Mucosa of stomach (tissue), 1 donor: Measurements from ENCODE around the gene LMBR1.
"Not testable (repeated sequence)": the region's sequence is repeated elsewhere in the genome, so short reads cannot be mapped to it uniquely, and the experiment has no call there.

Experiments used
- H3K27me3 ChIP-seq: one replicate; pipeline ENCODE4 v1.7.0; 2013; ENCODE audit warnings: mild to moderate bottlenecking, low read length; ENCODE audit not compliant: control insufficient read depth, insufficient read depth
- H3K36me3 ChIP-seq: one replicate; pipeline ENCODE4 v1.7.0; 2013; ENCODE audit warnings: low read length; ENCODE audit not compliant: control insufficient read depth, insufficient read depth
- H3K4me1 ChIP-seq: one replicate; pipeline ENCODE4 v1.7.0; 2013; ENCODE audit warnings: mild to moderate bottlenecking, low read length; ENCODE audit not compliant: control insufficient read depth, insufficient read depth
- H3K4me3 ChIP-seq: one replicate; pipeline ENCODE4 v1.7.0; 2013; ENCODE audit warnings: low read length
- H3K9ac ChIP-seq: one replicate; pipeline ENCODE4 v1.7.0; 2013; ENCODE audit warnings: mild to moderate bottlenecking, low read length, moderate library complexity
- H3K9me3 ChIP-seq: one replicate; pipeline ENCODE4 v1.7.0; 2013; ENCODE audit warnings: mild to moderate bottlenecking, low read length, moderate library complexity; ENCODE audit not compliant: control insufficient read depth
- donor health status: Pancreatic carcinoma.

Gene LMBR1

DNA sequence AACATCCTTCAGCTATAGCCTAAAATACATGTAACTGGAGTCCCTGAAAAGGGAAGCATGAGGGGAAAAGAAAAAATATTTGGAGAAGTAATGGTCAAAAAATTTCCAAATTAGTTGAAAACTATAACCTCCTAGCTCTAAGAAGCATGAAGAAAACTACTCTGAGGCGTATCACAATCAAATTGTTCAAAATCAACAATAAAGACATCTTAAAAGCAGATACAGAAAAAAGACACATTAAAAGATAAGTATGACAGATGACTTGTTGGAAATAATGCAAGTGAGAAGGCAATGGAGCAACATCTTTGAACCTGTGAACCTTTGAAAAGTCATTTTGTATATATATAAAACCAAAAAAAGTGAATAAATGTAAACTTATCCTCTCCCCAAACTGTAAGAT, 159.3 kb downstream of the LMBR1 start:
- no peaks in the 10 kb centered on the region for H3K4me1 ChIP-seq
- no peaks in the 10 kb centered on the region for H3K36me3 ChIP-seq
- no peaks in the 10 kb centered on the region for H3K9me3 ChIP-seq
- H3K4me3 ChIP-seq = no peak overlapping the region
- H3K27me3 ChIP-seq = no peaks in the 10 kb centered on the region
- H3K9ac ChIP-seq = no peak overlapping the region

DNA sequence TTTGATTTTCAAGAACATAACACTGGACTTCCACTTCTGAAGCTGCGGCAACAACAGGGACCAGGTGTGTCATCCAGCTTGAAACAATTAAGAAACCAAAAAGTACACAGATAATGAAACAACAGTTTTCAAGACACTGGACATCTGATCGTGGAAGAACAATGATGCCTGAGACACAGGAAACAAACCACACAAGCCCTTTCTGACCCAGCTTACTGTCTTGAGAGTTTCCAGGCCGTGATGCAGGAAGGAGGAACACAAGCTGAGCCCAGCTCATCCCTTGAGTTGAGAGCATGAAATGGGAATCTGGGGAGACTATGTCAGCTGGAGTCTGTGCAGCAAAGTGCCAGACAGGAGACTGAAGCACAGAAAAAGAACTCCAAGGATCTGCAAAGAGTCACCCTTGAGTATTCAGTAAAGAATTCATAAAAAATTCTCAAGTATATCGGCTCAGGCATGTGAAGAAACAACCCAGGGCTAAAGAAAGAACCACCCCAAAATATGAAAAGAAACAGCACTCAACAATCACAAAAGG, 160.8 kb downstream of the LMBR1 start:
- Histone ChIP-seq H3K9ac (no peak overlapping the region), H3K4me1 (no peaks in the 10 kb centered on the region), H3K36me3 (no peaks in the 10 kb centered on the region), H3K4me3 (no peak overlapping the region), H3K9me3 (no peaks in the 10 kb centered on the region), H3K27me3 (no peaks in the 10 kb centered on the region)

DNA sequence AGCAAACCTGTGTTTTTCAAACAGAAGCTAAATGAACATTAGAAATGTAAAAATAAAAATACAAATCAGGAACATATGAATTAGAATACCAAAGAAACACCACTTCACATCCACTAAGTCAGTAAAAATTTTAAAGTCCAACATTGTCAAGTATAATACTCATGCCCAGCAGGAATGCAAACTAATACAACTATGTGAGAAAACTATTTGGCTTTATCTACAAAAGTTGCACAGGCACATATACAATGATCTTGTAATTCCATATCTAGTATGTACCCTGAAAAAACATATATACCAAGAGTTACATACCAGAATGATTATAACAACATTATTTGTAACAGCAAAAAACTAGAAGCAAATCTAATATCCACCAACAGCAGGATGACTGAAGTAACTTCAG, 161.3 kb downstream of the LMBR1 start:
- H3K36me3 ChIP-seq = no peaks in the 10 kb centered on the region

GRCh38 chr7:156725936-156726335, 167.0 kb downstream of the LMBR1 start:
- Histone ChIP-seq H3K36me3 (no peaks in the 10 kb centered on the region), H3K4me3 (no peak overlapping the region), H3K9me3 (no peaks in the 10 kb centered on the region), H3K4me1 (no peaks in the 10 kb centered on the region), H3K9ac (no peak overlapping the region), H3K27me3 (no peaks in the 10 kb centered on the region)

More for the DNA sequence above, 161.3 kb downstream of the LMBR1 start:
- Histone ChIP-seq H3K9ac (no peak overlapping the region), H3K4me1 (no peaks in the 10 kb centered on the region), H3K9me3 (no peaks in the 10 kb centered on the region), H3K4me3 (no peak overlapping the region), H3K27me3 (no peaks in the 10 kb centered on the region)

DNA sequence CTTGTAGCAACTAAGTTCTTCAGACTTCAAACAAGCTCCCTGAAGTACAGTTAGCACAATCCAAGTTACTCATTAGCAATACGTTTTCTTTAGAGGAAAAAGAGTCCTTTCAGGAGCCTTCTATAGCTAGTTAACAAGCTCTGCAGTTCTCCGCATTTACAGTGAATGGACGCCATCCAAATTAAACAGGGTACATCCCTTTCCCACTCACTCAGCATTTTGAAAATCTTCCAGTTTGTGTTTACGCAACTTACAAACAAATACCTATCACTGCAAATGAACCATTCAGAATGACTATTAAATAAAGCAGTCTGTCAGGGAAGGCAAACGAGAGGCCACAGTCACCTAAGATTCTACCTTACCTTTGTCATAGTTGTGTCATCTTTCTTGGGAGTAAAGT, 167.9 kb downstream of the LMBR1 start:
- no peaks in the 10 kb centered on the region for H3K36me3 ChIP-seq
- no peak overlapping the region for H3K4me3 ChIP-seq
- H3K9ac ChIP-seq = no peak overlapping the region
- H3K27me3 ChIP-seq = no peaks in the 10 kb centered on the region
- H3K4me1 ChIP-seq = no peaks in the 10 kb centered on the region
- no peaks in the 10 kb centered on the region for H3K9me3 ChIP-seq

DNA sequence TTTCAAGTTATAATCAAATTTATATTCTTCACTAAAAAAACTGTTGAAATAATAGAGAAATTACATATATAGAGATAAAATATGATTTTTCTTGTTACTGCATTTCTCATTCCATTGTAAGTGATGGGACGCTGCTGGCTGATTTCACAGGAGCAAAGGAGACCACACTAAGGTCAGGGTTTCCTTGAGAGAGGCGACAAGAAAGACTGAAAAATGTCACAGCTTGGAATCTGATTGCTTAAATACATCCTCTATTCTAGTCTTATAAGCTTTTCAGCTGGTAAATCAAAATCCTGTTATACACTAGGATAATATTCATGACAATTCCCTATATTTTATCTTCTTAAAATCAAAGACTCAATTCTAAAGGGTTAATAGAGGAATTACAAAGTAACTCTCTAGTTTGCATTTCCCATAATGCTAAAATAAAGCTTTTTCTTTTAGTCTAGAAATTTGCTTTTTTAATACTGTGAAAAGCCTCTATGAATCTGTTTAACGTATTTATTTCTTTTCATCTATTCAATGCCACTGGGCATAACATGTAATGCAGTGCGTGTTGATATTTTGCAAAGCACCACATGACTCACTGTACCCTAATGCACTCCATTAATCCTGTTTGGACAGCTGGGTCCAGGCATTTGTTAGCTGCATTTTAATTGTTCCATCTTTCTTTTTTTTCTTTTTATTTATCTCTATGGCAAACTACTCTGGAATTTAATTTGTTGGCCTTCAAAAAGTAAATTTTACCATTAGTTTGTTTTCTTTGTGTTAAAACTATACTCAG, 170.7 kb downstream of the LMBR1 start:
- H3K4me1 ChIP-seq = no peaks in the 10 kb centered on the region
- H3K9ac ChIP-seq = no peak overlapping the region
- H3K36me3 ChIP-seq = no peaks in the 10 kb centered on the region
- H3K9me3 ChIP-seq = no peaks in the 10 kb centered on the region
- H3K4me3 ChIP-seq = no peak overlapping the region
- no peaks in the 10 kb centered on the region for H3K27me3 ChIP-seq

DNA sequence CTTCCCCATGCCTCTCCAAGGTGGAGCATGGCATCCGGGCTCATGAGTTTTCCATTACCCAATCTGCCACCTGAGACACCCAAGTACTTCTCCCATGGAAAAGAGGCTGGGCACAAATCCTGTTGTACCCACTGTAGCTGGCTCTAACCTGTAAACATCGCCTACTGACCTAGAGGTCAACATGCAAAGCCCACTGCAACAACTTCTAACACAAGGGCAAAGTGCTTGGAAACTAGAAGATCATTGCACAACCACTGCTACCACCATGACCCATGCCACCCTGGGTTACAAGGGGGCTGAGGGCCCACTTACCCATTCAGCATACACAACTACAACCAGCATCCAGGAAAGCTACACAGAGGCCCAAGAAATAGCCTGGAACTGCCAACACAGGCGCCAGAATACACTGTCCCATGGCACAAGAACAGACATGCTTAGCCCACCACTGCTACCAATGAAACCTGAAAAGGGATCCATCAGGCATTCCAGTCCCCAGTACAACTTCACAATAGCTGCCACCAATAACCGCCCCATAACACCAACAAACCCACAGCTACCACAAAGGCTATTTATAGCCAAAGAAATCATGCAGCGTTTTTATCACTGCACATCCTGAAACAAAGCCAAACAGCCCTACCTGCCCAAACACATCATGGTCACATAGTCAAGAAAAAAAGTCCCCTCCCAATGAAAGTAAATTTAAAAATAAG, 189.1 kb downstream of the LMBR1 start:
- H3K27me3 ChIP-seq = no peaks in the 10 kb centered on the region
- H3K36me3 ChIP-seq = no peaks in the 10 kb centered on the region
- peak overlapping the region; percentile 0 for H3K9ac ChIP-seq
- no peak overlapping the region for H3K4me3 ChIP-seq
- H3K4me1 ChIP-seq = peaks cover 14% of the 10 kb centered on the region
- no peaks in the 10 kb centered on the region for H3K9me3 ChIP-seq

DNA sequence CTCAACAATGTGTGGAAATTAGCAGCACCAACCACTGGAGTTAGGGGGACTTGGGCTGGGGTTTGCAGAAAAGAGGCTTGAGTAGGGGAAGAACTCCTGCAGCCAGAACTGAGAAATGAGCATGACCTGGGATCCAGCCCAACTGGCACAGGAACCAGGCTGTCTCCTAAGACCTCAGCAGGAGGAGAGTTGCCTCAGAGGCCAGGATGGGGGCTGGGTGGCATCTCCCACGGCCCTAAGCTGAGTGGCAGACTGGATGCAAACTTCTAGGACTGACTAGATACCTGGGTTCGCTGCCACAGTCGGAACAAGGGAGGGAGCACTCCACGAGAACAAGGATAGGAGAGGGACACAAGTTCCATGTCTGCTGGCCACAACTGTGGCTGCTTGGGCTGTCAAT, 189.8 kb downstream of the LMBR1 start:
- Histone ChIP-seq H3K36me3 (no peaks in the 10 kb centered on the region), H3K9me3 (no peaks in the 10 kb centered on the region), H3K4me3 (no peak overlapping the region), H3K4me1 (peaks cover 14% of the 10 kb centered on the region), H3K9ac (no peak overlapping the region), H3K27me3 (no peaks in the 10 kb centered on the region)

DNA sequence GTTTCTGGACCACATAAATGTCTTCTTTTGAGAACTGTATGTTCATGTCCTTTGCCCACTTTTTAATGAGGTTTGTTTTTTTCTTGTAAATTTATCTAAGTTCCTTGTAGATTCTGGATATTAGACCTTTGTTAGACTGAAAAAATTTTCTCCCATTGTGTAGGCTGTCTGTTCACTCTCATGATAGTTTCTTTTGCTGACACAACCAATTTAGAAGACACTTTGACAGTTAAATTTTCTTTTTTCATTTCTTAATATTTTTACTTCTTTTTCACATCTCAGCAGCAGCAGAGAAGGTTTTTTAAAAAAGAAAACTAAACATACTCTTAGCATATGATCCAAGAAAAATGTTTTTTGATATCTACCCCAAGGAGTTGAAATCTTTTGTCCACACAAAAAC, 190.6 kb downstream of the LMBR1 start:
- Histone ChIP-seq H3K36me3 (no peaks in the 10 kb centered on the region), H3K4me3 (no peak overlapping the region), H3K9me3 (no peaks in the 10 kb centered on the region), H3K9ac (no peak overlapping the region), H3K27me3 (no peaks in the 10 kb centered on the region), H3K4me1 (peaks cover 14% of the 10 kb centered on the region)

GRCh38 chr7:156701787-156702186, 191.2 kb downstream of the LMBR1 start:
- H3K4me3 ChIP-seq, H3K36me3 ChIP-seq, H3K9ac ChIP-seq, H3K9me3 ChIP-seq, H3K27me3 ChIP-seq: not testable (repeated sequence)
- H3K4me1 ChIP-seq = peaks cover 14% of the 10 kb centered on the region

DNA sequence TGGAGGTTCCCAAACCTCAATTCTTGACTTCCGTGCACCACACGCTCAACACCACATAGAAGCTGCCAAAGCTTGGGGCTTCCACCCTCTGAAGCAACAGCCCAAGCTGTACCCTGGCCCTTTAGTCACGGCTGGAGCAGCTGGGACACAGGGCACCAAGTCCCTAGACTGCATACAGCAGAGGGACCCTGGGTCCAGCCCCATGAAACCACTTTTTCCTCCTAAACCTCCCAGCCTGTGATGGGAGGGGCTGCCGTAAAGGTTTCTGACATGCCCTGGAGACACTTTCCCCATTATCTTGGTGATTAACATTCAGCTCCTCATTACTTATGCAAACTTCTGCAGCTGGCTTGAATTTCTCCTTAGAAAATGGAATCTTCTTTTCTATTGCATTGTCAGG, 194.5 kb downstream of the LMBR1 start:
- H3K36me3 ChIP-seq, H3K27me3 ChIP-seq, H3K4me3 ChIP-seq, H3K9me3 ChIP-seq, H3K4me1 ChIP-seq, H3K9ac ChIP-seq: not testable (repeated sequence)

- H3K4me3 ChIP-seq, H3K27me3 ChIP-seq, H3K9me3 ChIP-seq, H3K9ac ChIP-seq, H3K36me3 ChIP-seq, H3K4me1 ChIP-seq: not testable (repeated sequence)
Measured at GRCh38 chr7:156697283-156697682, 195.7 kb downstream of the LMBR1 start.
